Glutamatergic neuron (in vitro differentiated cells): ENCODE results near the gene HPD. TPM values are rescaled to one million over a fixed set of nuclear protein-coding genes. Genes with fewer than 3 reads are reported as not detected.
"Not testable (repeated sequence)": the region's sequence is repeated elsewhere in the genome, so short reads cannot be mapped to it uniquely, and the experiment has no call there.

Experiments
- DNase-seq: peaks from one replicate; pipeline ENCODE4 v3.0.0; 2022
- H3K27ac Mint-ChIP-seq: one replicate; pipeline ENCODE4 v1.8.0; 2020; ENCODE audit warnings: mild to moderate bottlenecking, mixed read lengths, inconsistent platforms; ENCODE audit not compliant: unreplicated experiment
- H3K27me3 Mint-ChIP-seq: one replicate; pipeline ENCODE4 v1.8.0; 2020; ENCODE audit warnings: mild to moderate bottlenecking, moderate library complexity, mixed read lengths, inconsistent platforms; ENCODE audit not compliant: unreplicated experiment
- H3K36me3 Mint-ChIP-seq: one replicate; pipeline ENCODE4 v1.8.0; 2020; ENCODE audit warnings: mild to moderate bottlenecking, mixed read lengths, inconsistent platforms; ENCODE audit not compliant: unreplicated experiment
- H3K4me1 Mint-ChIP-seq: one replicate; pipeline ENCODE4 v1.8.0; 2020; ENCODE audit warnings: mild to moderate bottlenecking, low read depth, mixed read lengths, inconsistent platforms; ENCODE audit not compliant: unreplicated experiment
- H3K4me3 Mint-ChIP-seq: one replicate; pipeline ENCODE4 v1.8.0; 2020; ENCODE audit warnings: mild to moderate bottlenecking, mixed read lengths, inconsistent platforms; ENCODE audit not compliant: unreplicated experiment
- H3K9me3 Mint-ChIP-seq: one replicate; pipeline ENCODE4 v1.8.0; 2020; ENCODE audit warnings: mild to moderate bottlenecking, moderate library complexity, mixed read lengths, inconsistent platforms; ENCODE audit not compliant: unreplicated experiment
- total RNA-seq: library from RNA; stranded (reverse); fragmentation: NEBNext Ultra II Directional; extraction: Animal tissue kit (Norgen Biotek cat#: 25700); gene quantifications from one replicate; pipeline ENCODE4 v1.2.1, GENCODE V29; 2021; ENCODE audit not compliant: unreplicated experiment
- TF ChIP-seq, protein P1 (sequence below): fragments of 200-600 bp; sonication (generic); IDR thresholded peaks from one replicate; pipeline ENCODE4 v1.5.0; 2021; ENCODE audit not compliant: partially characterized antibody, unreplicated experiment

Gene HPD
- total RNA-seq, 1 donor from 2014 or later, result not detected

DNA sequence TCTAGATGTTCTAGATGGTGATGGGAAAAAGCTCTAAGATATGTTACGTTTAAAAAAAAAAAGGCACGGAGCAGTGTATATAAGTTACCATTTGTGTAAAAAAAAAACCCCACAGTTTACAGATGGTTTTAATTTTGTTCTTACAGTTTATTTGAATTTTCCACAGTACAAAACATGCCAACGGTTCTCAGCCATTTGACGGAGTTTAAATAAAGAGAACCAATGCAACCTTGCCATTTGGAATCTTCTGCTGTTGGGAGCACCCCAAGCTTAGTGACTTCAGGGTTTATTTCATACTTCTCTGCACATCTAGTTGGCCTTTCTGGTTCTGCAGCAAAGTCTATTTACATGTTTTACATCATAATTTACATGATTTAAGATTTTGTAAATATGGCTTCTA lies 7.7 kb upstream of the HPD start:
- TF ChIP-seq, protein P1, sequence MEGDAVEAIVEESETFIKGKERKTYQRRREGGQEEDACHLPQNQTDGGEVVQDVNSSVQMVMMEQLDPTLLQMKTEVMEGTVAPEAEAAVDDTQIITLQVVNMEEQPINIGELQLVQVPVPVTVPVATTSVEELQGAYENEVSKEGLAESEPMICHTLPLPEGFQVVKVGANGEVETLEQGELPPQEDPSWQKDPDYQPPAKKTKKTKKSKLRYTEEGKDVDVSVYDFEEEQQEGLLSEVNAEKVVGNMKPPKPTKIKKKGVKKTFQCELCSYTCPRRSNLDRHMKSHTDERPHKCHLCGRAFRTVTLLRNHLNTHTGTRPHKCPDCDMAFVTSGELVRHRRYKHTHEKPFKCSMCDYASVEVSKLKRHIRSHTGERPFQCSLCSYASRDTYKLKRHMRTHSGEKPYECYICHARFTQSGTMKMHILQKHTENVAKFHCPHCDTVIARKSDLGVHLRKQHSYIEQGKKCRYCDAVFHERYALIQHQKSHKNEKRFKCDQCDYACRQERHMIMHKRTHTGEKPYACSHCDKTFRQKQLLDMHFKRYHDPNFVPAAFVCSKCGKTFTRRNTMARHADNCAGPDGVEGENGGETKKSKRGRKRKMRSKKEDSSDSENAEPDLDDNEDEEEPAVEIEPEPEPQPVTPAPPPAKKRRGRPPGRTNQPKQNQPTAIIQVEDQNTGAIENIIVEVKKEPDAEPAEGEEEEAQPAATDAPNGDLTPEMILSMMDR, result no peak
- DNase-seq, result no peak
- H3K36me3 Mint-ChIP-seq, result no peaks in the 10 kb centered on the region
- H3K9me3 Mint-ChIP-seq, result peaks cover 2% of the 10 kb centered on the region
- H3K4me1 Mint-ChIP-seq, result no peaks in the 10 kb centered on the region
- H3K27ac Mint-ChIP-seq, result no peak overlapping the region
- no peak overlapping the region for H3K4me3 Mint-ChIP-seq
- H3K27me3 Mint-ChIP-seq, result no peaks in the 10 kb centered on the region

DNA sequence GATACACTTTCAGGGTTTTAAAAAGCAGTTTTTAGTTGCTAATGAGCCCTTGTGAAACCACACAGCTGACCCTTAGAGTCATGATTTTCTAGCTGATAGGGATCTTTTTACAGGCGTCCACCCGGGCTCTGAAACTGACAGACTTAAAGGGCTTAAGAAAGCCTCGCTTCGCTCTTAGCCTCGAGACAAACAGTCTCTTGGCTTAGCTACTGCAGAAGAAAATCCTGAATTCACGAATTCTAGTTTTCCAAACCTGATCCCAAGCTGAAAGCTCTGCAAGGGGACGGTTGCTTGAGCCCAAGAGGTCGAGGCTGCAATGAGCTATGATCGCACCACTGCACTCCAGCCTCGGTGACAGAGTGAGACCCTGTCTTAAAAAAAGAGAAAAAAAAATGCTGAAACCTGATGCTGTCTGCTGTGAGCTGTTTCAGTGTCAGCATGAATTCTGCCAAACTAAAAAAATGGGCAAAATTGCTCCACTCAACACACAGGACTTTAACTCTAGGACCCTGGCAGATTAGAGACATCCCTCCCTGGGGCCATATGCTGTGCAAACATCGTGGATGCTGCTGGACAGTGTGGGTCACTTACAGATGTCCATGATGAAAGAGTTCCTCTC lies 3.1 kb upstream of the HPD start:
- Mint-ChIP-seq H3K4me3 (no peak overlapping the region), H3K27me3 (no peaks in the 10 kb centered on the region), H3K36me3 (no peaks in the 10 kb centered on the region), H3K27ac (no peak overlapping the region), H3K4me1 (no peaks in the 10 kb centered on the region), H3K9me3 (peaks cover 4% of the 10 kb centered on the region)
- TF ChIP-seq, protein P1, result no peak
- DNase-seq, result no peak

DNA sequence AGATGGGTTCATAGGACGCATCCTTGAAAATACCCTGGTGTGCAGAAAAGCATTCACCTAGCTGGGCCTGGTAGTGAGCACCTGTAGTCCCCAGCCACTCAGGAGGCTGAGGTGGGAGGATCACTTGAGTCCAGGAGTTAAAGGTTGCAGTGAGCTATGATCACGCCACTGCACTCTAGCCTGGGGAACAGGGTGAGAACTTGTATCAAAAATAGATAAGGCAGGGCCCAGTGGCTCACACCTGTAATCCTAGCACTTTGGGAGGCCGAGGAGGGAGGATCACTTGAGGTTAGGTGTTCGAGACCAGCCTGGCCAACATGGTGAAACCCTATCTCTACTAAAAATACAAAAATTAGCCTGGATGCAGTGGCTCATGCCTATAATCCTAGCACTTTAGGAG lies 2.0 kb upstream of the HPD start:
- DNase-seq, H3K9me3 Mint-ChIP-seq, H3K4me1 Mint-ChIP-seq, H3K27me3 Mint-ChIP-seq, H3K36me3 Mint-ChIP-seq, H3K27ac Mint-ChIP-seq, H3K4me3 Mint-ChIP-seq: not testable (repeated sequence)

DNA sequence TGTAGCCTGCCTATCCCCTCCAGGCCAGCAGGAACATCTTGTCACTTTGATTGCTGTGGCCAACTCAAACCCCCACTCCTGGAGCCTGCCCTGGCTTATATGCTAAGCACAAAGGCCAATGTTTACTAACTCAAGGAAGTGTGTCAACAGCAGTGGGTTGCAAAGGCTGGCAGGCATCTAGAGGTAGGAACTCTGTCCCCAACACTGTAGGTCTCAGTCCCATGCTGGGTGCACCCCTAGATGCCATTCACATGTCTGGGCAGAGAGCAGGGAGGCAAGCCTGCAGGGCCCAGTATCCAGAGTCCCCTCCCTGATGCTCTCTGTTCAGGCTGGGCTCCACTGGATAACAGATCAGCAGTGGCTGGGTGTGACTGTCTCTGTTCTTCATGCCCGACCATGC lies 1.6 kb upstream of the HPD start:
- H3K36me3 Mint-ChIP-seq, result no peaks in the 10 kb centered on the region
- no peak overlapping the region for H3K4me3 Mint-ChIP-seq
- no peaks in the 10 kb centered on the region for H3K27me3 Mint-ChIP-seq
- H3K9me3 Mint-ChIP-seq, result peaks cover 4% of the 10 kb centered on the region
- no peak overlapping the region for H3K27ac Mint-ChIP-seq
- no peaks in the 10 kb centered on the region for H3K4me1 Mint-ChIP-seq
- DNase-seq, result no peak
- TF ChIP-seq, protein P1, result no peak

DNA sequence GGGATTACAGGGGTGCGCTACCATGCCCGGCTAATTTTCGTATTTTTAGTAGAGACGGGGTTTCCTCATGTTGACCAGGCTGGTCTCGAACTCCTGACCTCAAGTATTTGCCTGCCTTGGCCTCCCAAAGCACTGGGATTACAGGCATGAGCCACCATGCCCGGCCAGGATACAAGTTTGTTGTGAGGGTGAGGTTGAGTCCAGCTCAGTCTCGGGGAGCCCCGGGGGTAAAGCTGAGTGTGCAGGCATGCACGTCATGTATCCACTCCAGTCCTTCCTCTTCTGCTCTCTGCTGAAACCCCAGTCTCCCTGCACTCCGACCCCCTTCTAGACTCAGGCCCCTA lies 369 bp downstream of the HPD start:
- Mint-ChIP-seq H3K9me3 (peaks cover 2% of the 10 kb centered on the region), H3K4me3 (no peak overlapping the region), H3K36me3 (no peaks in the 10 kb centered on the region), H3K4me1 (no peaks in the 10 kb centered on the region), H3K27me3 (no peaks in the 10 kb centered on the region), H3K27ac (no peak overlapping the region)
- DNase-seq, result no peak
- TF ChIP-seq, protein P1, result no peak
